Measurements from ENCODE around the gene RAP2C.
"Not testable (repeated sequence)": the region's sequence is repeated elsewhere in the genome, so short reads cannot be mapped to it uniquely, and the experiment has no call there.

The RAP2C gene

GRCh38 chrX:132193872-132194574, 25.2 kb downstream of the RAP2C start:
- DNase-seq, result no peak

DNA sequence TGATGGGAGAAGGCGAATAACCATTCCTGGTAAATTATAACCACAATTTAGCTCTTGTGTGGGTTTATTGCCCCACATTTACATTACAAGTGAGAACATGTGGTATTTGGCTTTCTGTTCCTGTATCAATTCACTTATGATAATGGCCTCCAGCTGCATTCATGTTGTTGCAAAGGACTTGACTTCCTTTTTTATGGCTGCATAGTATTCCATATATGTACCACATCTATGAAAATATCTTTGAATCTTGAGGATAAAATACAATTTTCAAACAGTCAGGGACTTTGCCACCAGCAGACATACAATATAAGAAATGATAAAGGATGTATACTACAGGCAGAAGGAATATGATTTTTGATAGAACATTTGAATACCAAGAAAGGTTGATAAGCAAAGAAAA, 27.3 kb downstream of the RAP2C start:
- no peak for DNase-seq

DNA sequence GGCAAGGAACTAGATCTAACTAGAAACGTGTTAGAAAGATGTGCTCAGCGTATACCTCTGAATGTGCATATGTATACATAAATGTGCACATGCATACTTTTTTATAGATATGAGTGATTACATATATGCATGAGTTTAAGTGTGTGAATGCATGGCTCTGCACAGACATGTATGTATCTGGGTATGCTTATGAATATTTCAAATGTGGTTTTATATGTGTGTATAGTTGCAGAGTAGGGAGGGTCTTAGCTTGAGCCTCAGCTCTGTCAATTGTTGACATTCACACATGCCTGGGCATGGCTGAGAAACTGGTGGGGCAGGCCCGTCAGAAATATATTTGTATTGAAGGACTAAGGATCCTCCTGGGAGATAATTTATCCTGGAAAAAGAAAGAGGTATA, 31.1 kb downstream of the RAP2C start:
- no peak for DNase-seq

DNA sequence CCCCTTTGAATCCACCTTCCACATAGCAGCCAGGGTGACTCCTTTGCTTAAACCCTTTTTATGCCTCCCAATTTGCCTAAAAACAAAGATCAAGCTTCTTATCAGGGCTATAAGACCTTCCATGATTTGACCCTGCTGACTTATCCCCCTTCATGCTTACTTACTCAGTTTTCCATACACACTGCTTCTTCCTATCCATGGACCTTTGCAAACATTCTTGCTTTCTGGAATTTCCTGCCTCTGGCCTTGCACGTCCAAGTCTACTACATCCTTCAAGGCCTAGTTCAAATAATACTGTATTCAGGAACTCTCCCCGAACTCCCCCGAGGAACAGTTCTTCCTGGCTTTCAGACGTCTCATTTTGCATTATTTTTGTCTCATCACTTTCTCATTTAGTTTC, 31.8 kb downstream of the RAP2C start:
- no peak for DNase-seq

GRCh38 chrX:132184871-132185270, 34.4 kb downstream of the RAP2C start:
- DNase-seq, result no peak

GRCh38 chrX:132181364-132181763, 37.9 kb downstream of the RAP2C start:
- DNase-seq, result no peak

GRCh38 chrX:132180929-132181328, 38.3 kb downstream of the RAP2C start:
- DNase-seq, result no peak

DNA sequence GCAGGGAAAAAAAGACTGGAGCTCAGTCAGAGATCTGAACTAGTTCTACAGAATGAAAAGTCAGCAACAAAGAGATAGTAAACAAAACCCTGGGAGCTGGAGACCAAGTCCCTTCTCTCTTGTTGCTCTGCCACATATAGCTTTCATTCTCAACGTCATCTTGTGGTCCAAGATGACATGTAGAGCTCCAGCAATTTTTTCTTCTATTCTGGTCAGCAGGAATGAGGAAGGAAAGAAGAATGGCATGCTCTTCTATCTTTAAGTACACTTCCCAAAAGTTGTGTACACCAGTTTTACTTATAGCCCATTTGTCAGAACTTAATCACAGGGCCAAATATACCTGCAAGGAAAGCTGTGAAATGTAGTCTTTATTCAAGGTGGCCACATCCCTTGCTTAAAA, 45.6 kb downstream of the RAP2C start:
- DNase-seq, result no peak

- DNase-seq, result no peak
These were observed 47.4 kb downstream of the RAP2C start for GRCh38 chrX:132171881-132172280.

GRCh38 chrX:132171478-132171877, 47.8 kb downstream of the RAP2C start:
- DNase-seq, result no peak

GRCh38 chrX:132169554-132169953, 49.7 kb downstream of the RAP2C start:
- no peak for DNase-seq

DNA sequence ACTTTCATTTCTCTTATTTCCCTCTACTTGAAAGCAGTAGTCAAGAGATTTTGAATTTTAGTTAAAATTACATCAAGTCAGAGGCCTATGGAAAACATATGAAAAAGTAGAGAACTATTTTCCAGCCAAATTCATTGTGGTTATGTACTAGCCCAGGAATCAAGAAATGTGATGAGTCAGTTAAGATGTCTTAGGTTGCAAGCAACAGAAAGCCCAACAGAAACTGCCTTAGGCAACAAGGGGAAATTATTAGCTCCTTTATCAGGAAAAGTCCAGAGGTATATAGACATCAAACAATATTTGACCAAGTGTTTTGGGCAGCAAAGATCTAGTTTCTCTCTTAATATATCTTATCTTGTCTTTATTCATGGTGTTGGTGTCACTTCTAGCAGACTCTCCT, 53.6 kb downstream of the RAP2C start:
- no peak for DNase-seq

DNA sequence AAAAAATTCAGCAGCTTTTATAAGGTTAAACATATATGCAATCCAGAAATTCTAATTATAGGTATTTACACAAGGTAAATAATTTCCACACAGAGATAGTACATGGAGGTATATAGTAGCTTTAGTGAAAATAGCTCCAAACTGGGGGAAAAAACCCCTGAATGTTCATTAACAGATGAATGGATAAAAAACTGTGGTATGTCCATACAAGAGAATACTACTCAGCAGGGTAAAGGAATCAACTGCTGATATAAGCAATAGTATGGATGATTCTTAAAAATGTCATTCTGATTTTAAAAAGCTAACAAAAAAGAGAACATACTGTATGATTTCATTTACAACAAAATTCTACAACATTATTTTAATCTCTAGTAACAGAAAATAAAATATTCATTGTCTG, 54.2 kb downstream of the RAP2C start:
- DNase-seq, result no peak

DNA sequence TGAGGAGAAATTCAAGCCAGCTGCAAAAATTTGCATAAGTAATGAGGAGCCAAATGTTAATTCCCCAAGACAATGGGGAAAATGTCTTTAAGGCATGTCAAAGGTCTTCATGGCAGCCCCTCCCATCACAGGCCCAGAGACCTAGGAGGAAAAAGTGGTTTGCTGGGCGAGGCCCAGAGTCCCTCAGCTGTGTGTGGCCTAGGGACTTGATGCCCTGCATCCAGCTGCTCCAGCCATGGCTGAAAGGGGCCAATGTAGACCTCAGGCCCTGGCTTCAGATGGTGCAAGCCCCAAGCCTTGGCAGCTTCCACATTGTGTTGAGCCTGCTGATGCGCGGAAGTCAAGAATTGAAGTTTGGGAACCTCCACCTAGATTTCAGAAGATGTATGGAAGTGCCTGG, 56.2 kb downstream of the RAP2C start:
- DNase-seq, result not testable (repeated sequence)

GRCh38 chrX:132153166-132153565, 66.1 kb downstream of the RAP2C start:
- no peak for DNase-seq

All from NCI-H524 (cell line).